ENCODE results near the gene TES. TPM values are rescaled to one million over a fixed set of nuclear protein-coding genes. Genes with fewer than 3 reads are reported as not detected.
"Not testable (repeated sequence)": the region's sequence is repeated elsewhere in the genome, so short reads cannot be mapped to it uniquely, and the experiment has no call there.

TES gene
- total RNA-seq, 1 experiment from 2014 or later: 126 TPM

DNA sequence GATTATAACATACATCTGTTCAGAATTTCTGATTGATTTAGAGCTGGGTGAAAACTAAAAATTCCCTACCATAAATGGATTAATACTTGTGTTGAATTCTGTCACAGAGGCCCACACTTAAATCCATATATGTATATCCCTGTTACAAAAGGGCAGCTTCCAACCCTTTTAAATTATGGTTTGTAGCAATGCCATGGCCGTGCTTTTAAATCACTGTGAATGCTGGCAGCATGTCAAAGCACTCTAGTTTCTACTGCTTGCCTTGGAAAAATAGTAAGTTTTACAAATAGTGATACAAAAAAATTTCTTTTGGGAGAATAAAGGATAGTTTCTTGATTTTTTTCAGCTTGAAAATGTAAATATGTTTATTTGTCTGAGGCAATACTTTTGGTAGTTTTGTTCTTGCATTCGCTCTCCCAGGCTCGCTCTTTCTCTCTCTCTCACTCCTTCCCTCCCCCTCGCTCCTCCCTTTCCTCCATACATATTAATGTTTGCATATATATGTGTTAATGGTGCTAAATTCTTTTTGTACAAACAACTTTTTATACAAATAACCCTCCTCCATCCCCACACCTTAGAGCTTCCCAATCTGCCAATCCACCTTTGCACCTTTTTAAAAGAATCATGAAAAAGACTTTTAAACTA lies 29.8 kb downstream of the TES start:
- intact Hi-C loops (cut with micrococcal nuclease; ENCODE audit: unreplicated experiment): no loop called here

DNA sequence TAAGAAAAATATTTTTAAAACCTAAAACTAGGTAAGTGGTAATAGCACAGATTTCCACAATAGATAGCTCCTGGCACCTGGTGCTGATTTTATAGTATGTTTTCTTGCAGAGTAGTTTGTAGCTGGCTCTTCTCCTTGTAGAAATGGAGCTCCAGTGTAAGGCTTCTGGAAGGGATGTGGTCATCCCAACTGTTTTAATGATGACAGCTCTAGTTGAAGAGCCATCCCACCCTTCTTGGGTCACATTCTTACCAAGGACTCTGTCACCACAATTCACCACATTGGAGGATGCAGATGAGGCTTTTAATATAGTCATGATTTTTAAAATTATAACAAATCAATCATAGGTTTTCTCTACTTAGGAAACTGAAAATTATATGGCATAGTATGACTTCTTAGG lies 31.0 kb downstream of the TES start:
- CTCF ChIA-PET: interaction anchor here (1.4 kb wide), 1 partner anchor 348 kb away, joined by 3 read pairs; no protein-coding TSS in a partner anchor
- H3K27me3 Mint-ChIP-seq (ENCODE audit: unreplicated experiment): no peaks in the 10 kb centered on the region
- intact Hi-C loops (cut with micrococcal nuclease; ENCODE audit: unreplicated experiment): no loop called here

More for the DNA sequence above, 29.8 kb downstream of the TES start:
- Mint-ChIP-seq H3K4me3 (ENCODE audit: low read depth, unreplicated experiment) (no peak overlapping the region), H3K27me3 (ENCODE audit: unreplicated experiment) (no peaks in the 10 kb centered on the region), H3K36me3 (ENCODE audit: insufficient read depth, unreplicated experiment) (peaks cover 42% of the 10 kb centered on the region), H3K27ac (ENCODE audit: unreplicated experiment) (no peak overlapping the region), H3K4me1 (ENCODE audit: low read depth, unreplicated experiment) (peaks cover 18% of the 10 kb centered on the region), H3K9me3 (ENCODE audit: low read depth, unreplicated experiment) (peaks cover 3% of the 10 kb centered on the region)
- TF ChIP-seq, protein P1, sequence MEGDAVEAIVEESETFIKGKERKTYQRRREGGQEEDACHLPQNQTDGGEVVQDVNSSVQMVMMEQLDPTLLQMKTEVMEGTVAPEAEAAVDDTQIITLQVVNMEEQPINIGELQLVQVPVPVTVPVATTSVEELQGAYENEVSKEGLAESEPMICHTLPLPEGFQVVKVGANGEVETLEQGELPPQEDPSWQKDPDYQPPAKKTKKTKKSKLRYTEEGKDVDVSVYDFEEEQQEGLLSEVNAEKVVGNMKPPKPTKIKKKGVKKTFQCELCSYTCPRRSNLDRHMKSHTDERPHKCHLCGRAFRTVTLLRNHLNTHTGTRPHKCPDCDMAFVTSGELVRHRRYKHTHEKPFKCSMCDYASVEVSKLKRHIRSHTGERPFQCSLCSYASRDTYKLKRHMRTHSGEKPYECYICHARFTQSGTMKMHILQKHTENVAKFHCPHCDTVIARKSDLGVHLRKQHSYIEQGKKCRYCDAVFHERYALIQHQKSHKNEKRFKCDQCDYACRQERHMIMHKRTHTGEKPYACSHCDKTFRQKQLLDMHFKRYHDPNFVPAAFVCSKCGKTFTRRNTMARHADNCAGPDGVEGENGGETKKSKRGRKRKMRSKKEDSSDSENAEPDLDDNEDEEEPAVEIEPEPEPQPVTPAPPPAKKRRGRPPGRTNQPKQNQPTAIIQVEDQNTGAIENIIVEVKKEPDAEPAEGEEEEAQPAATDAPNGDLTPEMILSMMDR (IDR thresholded peaks at IDR 0.05; ENCODE audit: unreplicated experiment): no peak
- no peak for DNase-seq
- no TSS peak for BruUV-seq (replicated peaks)
- CTCF ChIA-PET: interaction anchor here (1.0 to 1.4 kb wide), 2 partner anchors 60 to 349 kb away, joined by 3 to 4 read pairs; no protein-coding TSS in a partner anchor

DNA sequence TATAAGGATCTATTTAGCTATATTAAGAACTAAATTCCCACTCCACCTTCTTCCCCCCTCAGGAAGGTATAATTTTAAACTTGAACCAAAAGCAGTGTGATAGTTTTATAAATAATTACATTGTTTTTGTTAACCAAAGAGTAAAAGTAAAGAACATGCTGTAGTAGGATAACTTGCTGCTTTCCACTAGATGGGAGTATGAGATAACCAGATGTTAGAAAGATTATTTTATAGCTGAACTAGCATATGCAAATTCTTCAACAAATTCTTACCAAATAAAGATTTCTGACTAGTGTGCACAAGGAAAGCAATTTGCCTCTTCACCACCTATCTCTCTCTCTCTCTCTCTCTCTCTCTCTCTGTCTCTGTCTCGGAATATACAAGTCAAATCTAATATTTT lies 31.8 kb downstream of the TES start:
- H3K9me3 Mint-ChIP-seq (ENCODE audit: low read depth, unreplicated experiment): peaks cover 7% of the 10 kb centered on the region
- peaks cover 18% of the 10 kb centered on the region for H3K4me1 Mint-ChIP-seq (ENCODE audit: low read depth, unreplicated experiment)
- BruUV-seq (replicated peaks): no TSS peak
- peaks cover 46% of the 10 kb centered on the region for H3K36me3 Mint-ChIP-seq (ENCODE audit: insufficient read depth, unreplicated experiment)
- intact Hi-C loops (cut with micrococcal nuclease; ENCODE audit: unreplicated experiment): no loop called here
- no peak overlapping the region for H3K4me3 Mint-ChIP-seq (ENCODE audit: low read depth, unreplicated experiment)
- no peaks in the 10 kb centered on the region for H3K27me3 Mint-ChIP-seq (ENCODE audit: unreplicated experiment)
- TF ChIP-seq, protein P1 (IDR thresholded peaks at IDR 0.05; ENCODE audit: unreplicated experiment): no peak
- CTCF ChIA-PET: no interaction called here
- no peak for DNase-seq
- no peak overlapping the region for H3K27ac Mint-ChIP-seq (ENCODE audit: unreplicated experiment)

More for the DNA sequence above, 31.0 kb downstream of the TES start:
- Mint-ChIP-seq H3K36me3 (ENCODE audit: insufficient read depth, unreplicated experiment) (peaks cover 49% of the 10 kb centered on the region), H3K4me1 (ENCODE audit: low read depth, unreplicated experiment) (peaks cover 18% of the 10 kb centered on the region), H3K27ac (ENCODE audit: unreplicated experiment) (no peak overlapping the region), H3K9me3 (ENCODE audit: low read depth, unreplicated experiment) (peaks cover 7% of the 10 kb centered on the region), H3K4me3 (ENCODE audit: low read depth, unreplicated experiment) (no peak overlapping the region)
- BruUV-seq (replicated peaks): no TSS peak
- DNase-seq: no peak
- TF ChIP-seq, protein P1 (IDR thresholded peaks at IDR 0.05; ENCODE audit: unreplicated experiment): no peak

DNA sequence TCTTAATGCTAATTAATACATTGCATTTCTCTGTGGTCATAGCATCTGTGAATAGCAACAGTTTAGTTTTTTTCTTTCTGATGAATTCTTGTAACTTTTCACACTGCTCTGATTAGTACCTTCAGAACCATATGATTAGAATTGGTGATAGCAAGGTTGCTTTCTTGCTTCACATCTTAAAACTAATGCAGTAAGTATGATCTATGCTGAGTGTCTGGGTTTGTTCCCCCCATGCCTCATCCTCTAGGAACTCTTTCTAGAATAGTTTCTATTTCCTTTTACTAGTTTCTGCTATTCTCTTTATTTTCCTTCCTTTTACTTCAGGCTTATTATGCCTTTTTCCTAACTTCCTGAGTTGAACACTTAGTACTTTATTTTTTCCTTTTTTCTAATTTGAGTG lies 32.4 kb downstream of the TES start:
- no TSS peak for BruUV-seq (replicated peaks)
- TF ChIP-seq, protein P1 (IDR thresholded peaks at IDR 0.05; ENCODE audit: unreplicated experiment): no peak
- Mint-ChIP-seq H3K9me3 (ENCODE audit: low read depth, unreplicated experiment) (peaks cover 7% of the 10 kb centered on the region), H3K27me3 (ENCODE audit: unreplicated experiment) (no peaks in the 10 kb centered on the region), H3K4me1 (ENCODE audit: low read depth, unreplicated experiment) (peaks cover 18% of the 10 kb centered on the region), H3K27ac (ENCODE audit: unreplicated experiment) (no peak overlapping the region), H3K4me3 (ENCODE audit: low read depth, unreplicated experiment) (no peak overlapping the region), H3K36me3 (ENCODE audit: insufficient read depth, unreplicated experiment) (peaks cover 40% of the 10 kb centered on the region)
- CTCF ChIA-PET: no interaction called here
- intact Hi-C loops (cut with micrococcal nuclease; ENCODE audit: unreplicated experiment): no loop called here
- DNase-seq: no peak

DNA sequence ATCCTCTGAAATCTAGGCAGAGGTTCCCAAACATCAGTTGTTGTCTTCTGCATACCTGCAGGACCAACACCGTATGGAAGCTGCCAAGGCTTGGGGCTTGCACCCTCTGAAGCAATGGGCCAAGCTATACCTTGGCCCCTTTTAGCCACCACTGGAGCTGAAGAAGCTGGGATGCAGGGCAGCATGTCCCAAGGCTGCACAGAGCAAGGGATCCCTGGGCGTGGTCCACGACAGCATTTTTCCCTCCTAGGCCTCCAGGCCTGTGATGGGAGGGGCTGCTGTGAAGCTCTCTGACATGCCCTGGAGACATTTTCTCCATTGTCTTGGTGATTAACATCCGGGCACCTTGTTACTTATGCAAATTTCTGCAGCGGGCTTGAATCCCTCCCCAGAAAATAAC lies 34.5 kb downstream of the TES start:
- intact Hi-C loops (cut with micrococcal nuclease; ENCODE audit: unreplicated experiment); H3K27me3 Mint-ChIP-seq (ENCODE audit: unreplicated experiment); H3K4me3 Mint-ChIP-seq (ENCODE audit: low read depth, unreplicated experiment); BruUV-seq (replicated peaks); H3K27ac Mint-ChIP-seq (ENCODE audit: unreplicated experiment); DNase-seq; H3K9me3 Mint-ChIP-seq (ENCODE audit: low read depth, unreplicated experiment); CTCF ChIA-PET; H3K4me1 Mint-ChIP-seq (ENCODE audit: low read depth, unreplicated experiment): not testable (repeated sequence)
- H3K36me3 Mint-ChIP-seq (ENCODE audit: insufficient read depth, unreplicated experiment): peaks cover 43% of the 10 kb centered on the region
